GM20431 (cell line): Measurements from ENCODE around the gene SPINT4.

Experiments
- in situ Hi-C: fragments of 300-500 bp; cut with MseI, MboI; formaldehyde crosslinking; loops from one replicate; pipeline ENCODE4 v1.15.0; 2020; ENCODE audit warnings: low sequenced_read_pairs; ENCODE audit not compliant: unreplicated experiment

The SPINT4 gene

DNA sequence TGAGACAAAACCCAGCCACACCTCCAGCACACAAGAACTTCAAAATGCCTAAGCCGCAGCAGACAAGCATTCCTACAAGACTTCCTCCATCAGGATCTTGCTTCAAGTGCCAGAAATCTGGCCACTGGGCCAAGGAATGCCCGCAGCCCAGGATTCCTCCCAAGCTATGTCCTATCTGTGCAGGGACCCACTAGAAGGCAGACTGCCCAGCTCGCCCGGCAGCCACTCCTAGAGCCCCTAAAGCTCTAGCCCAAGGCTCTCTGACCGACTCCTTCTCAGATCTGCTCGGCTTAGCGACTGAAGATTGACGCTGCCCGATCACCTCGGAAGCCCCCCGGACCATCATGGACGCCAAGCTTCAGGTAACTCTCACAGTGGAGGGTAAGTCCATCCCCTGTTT is 39.8 kb downstream of the SPINT4 start:
- in situ Hi-C loops: loop anchor here (25.0 kb wide), 2 partner anchors 175 to 450 kb away; partner anchors contain the start of genes MATN4, RBPJL and WFDC8

DNA sequence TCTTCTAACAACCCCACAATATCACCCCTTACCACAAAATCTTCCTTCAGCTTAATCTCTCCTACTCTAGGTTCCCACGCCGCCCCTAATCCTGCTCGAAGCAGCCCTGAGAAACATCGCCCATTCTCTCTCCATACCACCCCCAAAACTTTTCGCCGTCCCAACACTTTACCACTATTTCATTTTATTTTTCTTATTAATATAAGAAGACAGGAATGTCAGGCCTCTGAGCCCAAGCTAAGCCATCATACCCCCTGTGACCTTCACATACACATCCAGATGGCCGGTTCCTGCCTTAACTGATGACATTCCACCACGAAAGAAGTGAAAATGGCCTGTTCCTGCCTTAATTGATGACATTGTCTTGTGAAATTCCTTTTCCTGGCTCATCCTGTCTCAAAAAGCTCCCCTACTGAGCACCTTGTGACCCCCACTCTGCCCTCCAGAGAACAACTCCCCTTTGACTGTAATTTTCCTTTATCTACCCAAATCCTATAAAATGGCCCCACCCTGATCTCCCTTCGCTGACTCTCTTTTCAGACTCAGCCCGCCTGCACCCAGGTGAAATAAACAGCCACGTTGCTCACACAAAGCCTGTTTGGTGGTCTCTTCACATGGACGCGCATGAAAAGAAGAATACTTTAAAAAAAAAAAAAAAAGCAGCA is 42.6 kb downstream of the SPINT4 start:
- in situ Hi-C loops: loop anchor here (25.0 kb wide), 2 partner anchors 177 to 452 kb away; partner anchors contain the start of genes MATN4, RBPJL and WFDC8

GRCh38 chr20:45765307-45765875 is 43.2 kb downstream of the SPINT4 start:
- in situ Hi-C loops: loop anchor here (25.0 kb wide), 2 partner anchors 178 to 453 kb away; partner anchors contain the start of genes MATN4, RBPJL and WFDC8

GRCh38 chr20:45765980-45766379 is 43.8 kb downstream of the SPINT4 start:
- in situ Hi-C loops: loop anchor here (25.0 kb wide), 2 partner anchors 179 to 454 kb away; partner anchors contain the start of genes MATN4, RBPJL and WFDC8

- in situ Hi-C loops: loop anchor here (25.0 kb wide), 2 partner anchors 181 to 456 kb away; partner anchors contain the start of genes MATN4, RBPJL and WFDC8
Observed at GRCh38 chr20:45768479-45768878, 46.3 kb downstream of the SPINT4 start.

DNA sequence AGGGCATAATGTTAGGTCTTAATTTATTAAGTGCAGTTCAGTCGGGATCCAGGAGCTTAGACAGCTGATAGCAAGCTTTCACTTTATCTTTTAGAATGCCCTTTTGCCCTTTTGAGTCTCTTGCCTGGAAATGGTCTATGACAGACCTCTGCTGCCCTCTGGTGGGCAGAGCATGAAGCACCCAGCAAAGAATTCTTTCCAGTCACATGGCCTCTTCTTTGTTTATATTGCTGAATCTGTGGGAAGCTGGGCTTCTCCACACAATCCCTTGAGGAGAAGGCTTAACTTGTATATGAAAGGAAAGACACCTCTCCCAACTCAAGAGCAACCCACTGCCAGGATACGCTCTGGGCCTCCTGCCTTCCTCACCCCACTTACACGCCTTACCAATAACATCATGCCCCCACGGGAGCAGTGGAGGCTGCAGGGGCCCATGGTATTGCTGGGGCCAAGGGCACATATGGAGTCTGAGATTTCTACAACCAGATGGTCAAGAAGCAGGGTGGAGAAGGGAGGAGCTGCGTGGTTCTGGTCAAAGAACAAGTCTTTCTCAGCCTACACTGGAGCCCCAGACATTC is 49.1 kb downstream of the SPINT4 start:
- in situ Hi-C loops: loop anchor here (25.0 kb wide), 2 partner anchors 184 to 459 kb away; partner anchors contain the start of genes MATN4, RBPJL and WFDC8

DNA sequence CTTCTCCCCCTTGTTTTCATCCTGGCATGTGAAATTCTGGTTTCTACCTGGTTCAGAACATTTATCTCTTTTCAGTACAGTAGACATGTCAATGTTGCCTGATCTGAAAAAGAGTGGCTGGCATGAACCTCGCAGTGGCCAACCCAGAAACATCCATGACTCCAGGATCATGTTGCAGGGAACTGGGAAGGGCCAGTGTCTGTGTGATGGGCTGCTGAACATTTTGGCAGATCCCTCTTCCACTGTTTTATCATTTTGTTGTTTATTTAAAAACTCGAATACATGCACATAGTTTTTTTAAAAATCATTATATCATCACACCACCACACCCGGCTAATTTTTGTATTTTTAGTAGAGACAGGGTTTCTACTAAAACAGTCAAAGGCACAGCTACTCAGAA is 50.5 kb downstream of the SPINT4 start:
- in situ Hi-C loops: loop anchor here (25.0 kb wide), 2 partner anchors 185 to 460 kb away; partner anchors contain the start of genes MATN4, RBPJL and WFDC8

GRCh38 chr20:45774945-45775344 is 52.8 kb downstream of the SPINT4 start:
- in situ Hi-C loops: loop anchor here (25.0 kb wide), 2 partner anchors 188 to 463 kb away; partner anchors contain the start of genes MATN4, RBPJL and WFDC8

DNA sequence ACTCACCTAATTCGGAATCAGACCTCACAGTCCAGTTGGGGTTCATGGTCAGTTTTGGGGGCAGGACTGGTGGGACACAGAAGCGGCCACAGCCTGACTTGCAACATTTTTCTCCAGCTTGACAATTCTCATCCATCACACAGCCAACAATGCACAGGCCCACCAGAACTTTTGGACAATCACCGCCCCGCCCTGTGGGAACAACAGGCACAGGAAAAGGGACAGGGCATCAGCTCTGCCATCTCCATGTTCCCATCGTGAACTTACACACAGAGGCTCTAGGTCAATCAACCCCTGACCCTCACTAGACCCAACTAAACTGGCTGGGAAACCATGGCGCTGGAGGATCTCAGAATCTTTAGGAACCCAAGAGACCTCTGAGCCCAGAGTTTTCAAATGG is 53.3 kb downstream of the SPINT4 start:
- in situ Hi-C loops: no loop called here
